Activated effector memory CD4-positive, alpha-beta T cell treated with Interleukin-2 at 50 U/mL for 16 hours (primary cell): ENCODE measurements around the gene HTR1B.

Experiments
- DNase-seq: peaks from one replicate; pipeline ENCODE4 v3.0.0-alpha.2; 2020

The HTR1B gene

DNA sequence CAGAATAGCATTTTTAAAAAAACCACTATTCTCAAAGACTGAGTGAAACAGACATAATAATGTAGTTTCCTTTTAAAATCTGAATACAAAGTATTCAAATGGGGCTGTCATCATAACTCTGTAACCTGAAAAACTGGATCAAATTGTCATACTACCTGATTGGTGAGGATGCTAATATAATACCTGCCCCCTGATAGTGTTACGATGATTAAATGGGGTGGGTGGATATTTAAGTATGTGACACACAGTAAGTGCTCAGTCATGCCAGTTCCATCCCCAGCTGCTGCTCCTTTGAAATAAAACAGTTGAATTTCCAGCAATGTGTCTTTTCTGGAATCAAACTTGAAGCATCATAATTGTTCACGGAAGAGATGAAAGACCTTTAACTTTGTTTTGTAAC, 8.9 kb downstream of the HTR1B start:
- DNase-seq, result no peak

DNA sequence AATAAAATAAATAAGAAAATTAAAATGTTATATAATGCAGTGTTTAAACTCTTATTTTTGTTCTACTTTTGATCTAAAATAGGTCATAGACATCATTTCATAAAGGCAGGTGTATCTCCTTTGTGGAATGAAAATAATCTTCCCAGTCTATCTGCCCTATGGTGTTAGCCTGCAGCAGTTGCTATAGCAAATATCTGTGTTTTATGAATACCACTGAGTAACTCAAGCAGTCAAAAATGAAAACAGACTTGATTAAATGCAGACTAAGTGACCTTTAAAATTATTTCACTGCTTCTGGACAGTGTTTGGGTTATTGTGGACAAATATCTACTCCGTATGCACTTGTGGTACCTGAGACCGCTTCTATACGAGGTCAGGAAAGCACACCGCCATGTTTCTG, 11.8 kb downstream of the HTR1B start:
- DNase-seq, result no peak

- DNase-seq, result no peak
These were observed 12.4 kb downstream of the HTR1B start for GRCh38 chr6:77450924-77451323.

- no peak for DNase-seq
These were observed 14.7 kb downstream of the HTR1B start for GRCh38 chr6:77448546-77448945.

- no peak for DNase-seq
These were observed 16.0 kb downstream of the HTR1B start for GRCh38 chr6:77447254-77447653.

GRCh38 chr6:77446249-77446648, 17.0 kb downstream of the HTR1B start:
- DNase-seq, result no peak

GRCh38 chr6:77445214-77445613, 18.1 kb downstream of the HTR1B start:
- DNase-seq, result no peak

GRCh38 chr6:77440206-77440976, 22.9 kb downstream of the HTR1B start:
- no peak for DNase-seq

GRCh38 chr6:77433888-77434287, 29.4 kb downstream of the HTR1B start:
- DNase-seq, result no peak

DNA sequence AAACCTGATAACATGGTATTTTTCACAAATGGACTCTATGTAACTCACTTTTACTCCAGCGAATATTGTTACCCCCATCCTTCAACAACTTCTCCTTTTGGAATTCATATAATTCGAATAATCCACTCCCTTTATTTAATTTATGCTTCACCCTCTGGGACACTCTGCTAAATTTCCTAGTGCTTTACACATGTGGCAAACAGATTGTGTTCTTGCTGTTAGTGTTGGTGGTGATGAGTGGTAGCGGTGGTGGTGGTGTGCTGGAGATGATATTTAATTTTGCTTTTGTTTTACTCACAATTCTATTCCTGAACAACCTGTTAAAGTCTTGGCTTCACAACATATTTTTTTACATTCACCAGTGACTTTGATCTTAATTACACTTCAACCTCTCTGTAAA, 32.8 kb downstream of the HTR1B start:
- no peak for DNase-seq

GRCh38 chr6:77425671-77426070, 37.6 kb downstream of the HTR1B start:
- no peak for DNase-seq

DNA sequence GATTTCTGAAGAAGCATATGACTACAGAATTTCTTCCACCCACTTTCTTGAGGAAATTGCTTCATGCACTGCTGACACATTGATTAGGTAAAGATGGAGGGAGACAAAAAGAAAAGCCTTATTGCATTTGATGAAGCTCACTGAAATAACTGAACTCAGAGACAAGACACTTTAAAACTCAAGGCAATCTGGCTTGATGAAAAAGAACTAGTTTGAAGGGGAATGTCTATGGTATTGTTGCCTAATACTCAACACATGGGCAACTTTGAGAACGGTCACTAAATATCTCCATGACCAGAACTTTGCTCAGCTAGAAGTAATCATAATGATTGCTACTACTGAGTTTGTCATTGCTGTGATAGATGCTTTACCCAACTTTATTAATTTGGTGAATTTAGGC, 38.1 kb downstream of the HTR1B start:
- DNase-seq, result no peak

DNA sequence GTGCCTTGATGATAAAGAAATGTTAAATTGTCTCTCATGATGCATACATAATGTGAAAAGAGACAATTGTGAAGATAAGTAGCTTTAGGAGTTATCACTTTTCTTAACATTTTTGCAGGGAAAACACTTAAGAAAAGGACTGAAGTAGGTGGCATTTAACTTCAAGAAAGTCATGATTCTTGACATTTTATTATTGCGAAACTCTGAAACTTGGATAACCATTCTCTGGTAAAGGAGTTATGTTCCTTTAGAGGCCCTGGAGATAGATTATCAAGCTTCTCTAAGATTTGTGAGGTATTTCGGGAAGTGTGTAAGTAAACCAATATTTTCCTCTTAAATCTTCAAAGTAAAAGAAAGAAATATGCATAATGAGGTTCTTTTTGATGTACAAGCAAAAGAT, 38.5 kb downstream of the HTR1B start:
- no peak for DNase-seq

GRCh38 chr6:77416839-77417238, 46.5 kb downstream of the HTR1B start:
- no peak for DNase-seq

- DNase-seq, result no peak
These were observed 47.6 kb downstream of the HTR1B start for GRCh38 chr6:77415706-77416105.
